IMR-90 (cell line): Measurements from ENCODE around the gene TBP. TPM values are rescaled to one million over a fixed set of nuclear protein-coding genes. Genes with fewer than 3 reads are reported as not detected.

ENCODE experiments used
- ATAC-seq: fragments of 200-7000 bp; cut with Tn5 transposase; 2 replicates; pipeline ENCODE4 v1.9.1; 2020; ENCODE audit warnings: low read depth, mild to moderate bottlenecking, moderate library complexity
- BruUV-seq: library from RNA; stranded (reverse); fragments of 400-500 nt; replicated peaks from 2 replicates; lab custom pipeline; 2021; lab: Mats Ljungman, UMichigan
- CTCF ChIA-PET: fragments of 300-600 bp; formaldehyde crosslinking; extraction: SDS; loops from one replicate; lab custom pipeline; 2021; ENCODE audit warnings: antibody characterized with exemption; lab: Yijun Ruan, JAX
- POLR2A ChIA-PET: fragments of 300-600 bp; sonication (Branson Sonifier 250); formaldehyde crosslinking; loops from one replicate; lab custom pipeline; 2022; ENCODE audit warnings: antibody characterized with exemption; ENCODE audit not compliant: unreplicated experiment; lab: Charles Lee
- DNase-seq: peaks from one replicate; pipeline ENCODE4 v3.0.0; 2013
- H2AFZ ChIP-seq: replicated peaks from 2 replicates; pipeline ENCODE3; 2013; ENCODE audit warnings: low read length, mild to moderate bottlenecking; ENCODE audit not compliant: poor library complexity
- H2AK5ac ChIP-seq: 2 replicates; pipeline ENCODE4 v1.6.1; 2013; ENCODE audit warnings: low read depth, low read length, inconsistent platforms
- H2AK9ac ChIP-seq: replicated peaks from 2 replicates; pipeline ENCODE3; 2013; ENCODE audit warnings: mild to moderate bottlenecking, low read depth, low read length, moderate library complexity; ENCODE audit not compliant: poor library complexity
- H2BK120ac ChIP-seq: 2 replicates; pipeline ENCODE4 v1.6.1; 2013; ENCODE audit warnings: low read depth, low read length, inconsistent platforms
- H2BK15ac ChIP-seq: 3 replicates; pipeline ENCODE4 v1.6.1; 2013; ENCODE audit warnings: low read depth, low read length, inconsistent platforms
- H2BK20ac ChIP-seq: 2 replicates; pipeline ENCODE4 v1.6.1; 2013; ENCODE audit warnings: low read depth, mild to moderate bottlenecking, inconsistent platforms, low read length, moderate library complexity
- H2BK5ac ChIP-seq: 2 replicates; pipeline ENCODE4 v1.6.1; 2013; ENCODE audit warnings: mild to moderate bottlenecking, low read depth, low read length, inconsistent platforms; ENCODE audit not compliant: poor library complexity, severe bottlenecking
- H3K14ac ChIP-seq: replicated peaks from 2 replicates; pipeline ENCODE4 v1.6.1; 2013; ENCODE audit warnings: low read depth, low read length, inconsistent platforms
- H3K18ac ChIP-seq: 2 replicates; pipeline ENCODE4 v1.6.1; 2013; ENCODE audit warnings: low read depth, low read length, control low read depth
- H3K23ac ChIP-seq: 2 replicates; pipeline ENCODE4 v1.6.1; 2013; ENCODE audit warnings: low read depth, low read length, inconsistent platforms
- H3K27ac ChIP-seq: 2 replicates; pipeline ENCODE4 v1.5.1; 2013; ENCODE audit warnings: mild to moderate bottlenecking, control low read depth, low read length; ENCODE audit not compliant: insufficient read depth
- H3K27me3 ChIP-seq: 2 replicates; pipeline ENCODE4 v1.6.1; 2013; ENCODE audit warnings: low read length; ENCODE audit not compliant: control insufficient read depth, insufficient read depth
- H3K36me3 ChIP-seq: 2 replicates; pipeline ENCODE4 v1.6.1; 2013; ENCODE audit warnings: low read length, mixed read lengths; ENCODE audit not compliant: control insufficient read depth, insufficient read depth
- H3K4ac ChIP-seq: 2 replicates; pipeline ENCODE4 v1.6.1; 2013; ENCODE audit warnings: low read depth, low read length, inconsistent platforms
- H3K4me1 ChIP-seq: 2 replicates; pipeline ENCODE4 v1.6.1; 2013; ENCODE audit warnings: low read length, mixed read lengths; ENCODE audit not compliant: control insufficient read depth, insufficient read depth
- H3K4me2 ChIP-seq: 2 replicates; pipeline ENCODE4 v1.6.1; 2013; ENCODE audit warnings: low read depth, mild to moderate bottlenecking, control low read depth, low read length, moderate library complexity
- H3K4me3 ChIP-seq: 2 replicates; pipeline ENCODE4 v1.5.1; 2013; ENCODE audit warnings: low read depth, mild to moderate bottlenecking, control low read depth, low read length, moderate library complexity; ENCODE audit not compliant: insufficient read depth
- H3K56ac ChIP-seq: 2 replicates; pipeline ENCODE4 v1.6.1; 2013; ENCODE audit warnings: low read length, inconsistent platforms; ENCODE audit not compliant: insufficient read depth; ENCODE audit errors: extremely low read depth
- H3K79me1 ChIP-seq, 2 experiments: 2 replicates each; pipeline ENCODE4 v1.6.1; 2013; ENCODE audit warnings: low read length in 2 of 2, inconsistent platforms in 1 of 2, low read depth in 1 of 2
- H3K9ac ChIP-seq: 2 replicates; pipeline ENCODE4 v1.6.1; 2013; ENCODE audit warnings: low read depth, low read length, control low read depth
- H3K9me1 ChIP-seq: 2 replicates; pipeline ENCODE4 v1.6.1; 2013; ENCODE audit warnings: low read length, inconsistent platforms; ENCODE audit not compliant: insufficient read depth
- H3K9me3 ChIP-seq: 2 replicates; pipeline ENCODE4 v1.6.1; 2013; ENCODE audit warnings: low read length; ENCODE audit not compliant: control insufficient read depth, insufficient read depth
- H4K20me1 ChIP-seq: 2 replicates; pipeline ENCODE4 v1.6.1; 2013; ENCODE audit warnings: low read length, inconsistent platforms; ENCODE audit not compliant: insufficient read depth
- H4K5ac ChIP-seq: 2 replicates; pipeline ENCODE4 v1.6.1; 2013; ENCODE audit warnings: mild to moderate bottlenecking, low read depth, low read length, control low read depth
- H4K8ac ChIP-seq, 2 experiments: 2 replicates each; pipeline ENCODE4 v1.6.1; 2013; ENCODE audit warnings: low read depth in 2 of 2, low read length in 2 of 2, control low read depth in 1 of 2, inconsistent platforms in 1 of 2
- H4K91ac ChIP-seq: 2 replicates; pipeline ENCODE4 v1.6.1; 2013; ENCODE audit warnings: low read depth, low read length, inconsistent platforms; ENCODE audit not compliant: insufficient read depth
- BHLHE40 ChIP-seq: fragments of 150-350 bp; IDR thresholded peaks from 2 replicates; pipeline ENCODE4 v1.6.1; 2016; ENCODE audit warnings: mild to moderate bottlenecking, low read depth, low read length
- CEBPB ChIP-seq: IDR thresholded peaks from 2 replicates; pipeline ENCODE4 v1.6.1; 2012; ENCODE audit warnings: low read depth, low read length, improper control_type of control experiment
- CHD1 ChIP-seq: IDR thresholded peaks from 2 replicates; pipeline ENCODE4 v1.6.1; 2012; ENCODE audit warnings: low read depth, low read length, improper control_type of control experiment
- FOS ChIP-seq: fragments of 150-350 bp; IDR thresholded peaks from 2 replicates; pipeline ENCODE4 v1.6.1; 2016; ENCODE audit warnings: low read depth, low read length
- MAFK ChIP-seq: IDR thresholded peaks from 2 replicates; pipeline ENCODE4 v1.6.1; 2012; ENCODE audit warnings: low read depth, low read length, improper control_type of control experiment
- MAZ ChIP-seq: IDR thresholded peaks from 2 replicates; pipeline ENCODE4 v1.6.1; 2012; ENCODE audit warnings: low read depth, mild to moderate bottlenecking, low read length, improper control_type of control experiment, moderate library complexity, borderline replicate concordance
- NFE2L2 ChIP-seq: fragments of 150-350 bp; IDR thresholded peaks from 2 replicates; pipeline ENCODE4 v1.6.1; 2016; ENCODE audit warnings: low read depth, mild to moderate bottlenecking, low read length
- POLR2A ChIP-seq: IDR thresholded peaks from 2 replicates; pipeline ENCODE4 v1.6.1; 2012; ENCODE audit warnings: mild to moderate bottlenecking, low read depth, low read length
- RAD21 ChIP-seq: IDR thresholded peaks from 2 replicates; pipeline ENCODE4 v1.6.1; 2012; ENCODE audit warnings: low read length, improper control_type of control experiment
- RCOR1 ChIP-seq: IDR thresholded peaks from 2 replicates; pipeline ENCODE4 v1.6.1; 2012; ENCODE audit warnings: mild to moderate bottlenecking, low read length, improper control_type of control experiment; ENCODE audit not compliant: insufficient replicate concordance
- RFX5 ChIP-seq: IDR thresholded peaks from 2 replicates; pipeline ENCODE4 v1.8.0; 2012; ENCODE audit warnings: low read depth, mild to moderate bottlenecking, low read length, moderate library complexity
- SMC3 ChIP-seq: fragments of 150-350 bp; IDR thresholded peaks from 2 replicates; pipeline ENCODE4 v1.6.1; 2016; ENCODE audit warnings: low read depth, mild to moderate bottlenecking, antibody characterized with exemption, low read length, moderate library complexity
- WGBS, 2 experiments: methylation state at CpG; one replicate each; pipeline versions ENCODE4 v1.1.5 to v1.1.7; 2013; ENCODE audit warnings: missing lambda C conversion rate in 2 of 2; ENCODE audit not compliant: insufficient read length in 1 of 2; ENCODE audit errors: extremely low coverage in 2 of 2; 5-methylcytosine and 5-hydroxymethylcytosine counted together
- dilution Hi-C: fragments of 300-500 bp; cut with HindIII; formaldehyde crosslinking; loops from one replicate; pipeline ENCODE4 v1.14.3; 2018; ENCODE audit warnings: low sequenced_read_pairs; ENCODE audit not compliant: unreplicated experiment
- in situ Hi-C: fragments of 300-500 bp; cut with MboI; formaldehyde crosslinking; loops from 3 replicates; pipeline ENCODE4 v1.14.3; 2019; ENCODE audit warnings: low sequenced_read_pairs, inconsistent platforms, mixed read lengths
- intact Hi-C: fragments of 100-400 bp; cut with micrococcal nuclease; formaldehyde crosslinking; loops from 2 replicates; pipeline ENCODE4 v1.10.0; 2022
- polyA plus RNA-seq, 3 experiments: library from polyadenylated mRNA; depleted of rRNA; stranded (reverse); fragments of >200 nt; gene quantifications; 2 replicates each; pipeline ENCODE4 v1.2.3, GENCODE V29; 2012; ENCODE audit warnings: low replicate concordance in 1 of 3
- total RNA-seq: library from RNA; depleted of rRNA; stranded (reverse); fragments of >200 nt; gene quantifications from 2 replicates; pipeline ENCODE4 v1.2.3, GENCODE V29; 2012
- TF ChIP-seq, protein P1 (sequence below): fragments of 150-350 bp; IDR thresholded peaks from 2 replicates; pipeline ENCODE4 v1.6.1; 2016; ENCODE audit warnings: low read depth, mild to moderate bottlenecking, low read length, moderate library complexity, borderline replicate concordance
- TF ChIP-seq, protein P2 (sequence below): fragments of 150-350 bp; IDR thresholded peaks from 2 replicates; pipeline ENCODE4 v1.6.1; 2017; ENCODE audit warnings: mild to moderate bottlenecking, antibody characterized with exemption, low read length, low read depth
- TF ChIP-seq, protein P3 (sequence below): conservative IDR thresholded peaks from 2 replicates; pipeline ENCODE4 v1.5.1; 2012; ENCODE audit warnings: mild to moderate bottlenecking, low read depth, low read length, improper control_type of control experiment

Gene TBP
- total and polyA plus RNA-seq, 2 of the 4 experiments (the other 2 are of a cell fraction): 8.8 to 12.5 TPM

DNA sequence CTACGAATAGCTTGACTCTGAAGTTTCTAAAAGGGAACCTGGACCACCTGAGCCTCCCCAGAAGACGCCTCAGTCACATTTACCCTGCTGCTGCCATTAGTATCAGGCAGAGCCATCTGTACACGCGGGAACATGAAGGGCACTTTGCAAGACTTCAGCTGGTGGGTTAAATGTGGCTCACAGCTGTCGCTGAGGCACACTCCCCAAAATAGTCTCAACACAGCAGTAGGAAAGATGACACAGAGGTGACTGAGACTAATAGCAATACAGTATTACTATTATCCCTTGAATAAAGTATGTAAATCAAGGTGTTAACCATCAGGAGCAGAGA is 30.0 kb upstream of the TBP start (continued):
- TF ChIP-seq BHLHE40 (no peak), SMC3 (no peak)
- TF ChIP-seq, protein P1, sequence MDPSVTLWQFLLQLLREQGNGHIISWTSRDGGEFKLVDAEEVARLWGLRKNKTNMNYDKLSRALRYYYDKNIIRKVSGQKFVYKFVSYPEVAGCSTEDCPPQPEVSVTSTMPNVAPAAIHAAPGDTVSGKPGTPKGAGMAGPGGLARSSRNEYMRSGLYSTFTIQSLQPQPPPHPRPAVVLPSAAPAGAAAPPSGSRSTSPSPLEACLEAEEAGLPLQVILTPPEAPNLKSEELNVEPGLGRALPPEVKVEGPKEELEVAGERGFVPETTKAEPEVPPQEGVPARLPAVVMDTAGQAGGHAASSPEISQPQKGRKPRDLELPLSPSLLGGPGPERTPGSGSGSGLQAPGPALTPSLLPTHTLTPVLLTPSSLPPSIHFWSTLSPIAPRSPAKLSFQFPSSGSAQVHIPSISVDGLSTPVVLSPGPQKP: no peak

DNA sequence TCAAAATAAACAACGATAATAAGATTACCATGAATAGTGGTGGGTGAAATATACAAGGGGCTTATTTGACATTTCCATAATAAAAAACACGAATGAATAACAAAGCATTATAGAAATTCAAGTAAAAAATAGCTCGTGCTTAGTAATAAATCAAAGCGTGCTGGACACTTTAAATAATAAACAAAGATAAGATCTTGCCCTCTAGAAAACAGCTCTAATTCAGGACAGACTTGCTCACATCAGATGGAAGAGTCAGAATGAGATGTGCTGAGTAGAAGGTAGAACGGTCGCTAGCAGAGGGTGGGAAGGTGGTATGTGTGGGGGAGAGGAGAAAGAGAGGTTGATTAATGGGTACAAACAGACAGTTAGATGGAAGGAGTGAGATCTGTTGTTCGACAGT is 28.4 kb upstream of the TBP start:
- Histone ChIP-seq H4K5ac (no peak overlapping the region), H2BK120ac (no peak overlapping the region), H3K56ac (no peak overlapping the region), H3K4me2 (no peak overlapping the region), H2BK15ac (no peak overlapping the region), H3K36me3 (no peaks in the 10 kb centered on the region), H3K23ac (no peak overlapping the region), H3K9me3 (no peaks in the 10 kb centered on the region), H4K8ac (no peak overlapping the region), H3K4me3 (no peak overlapping the region), H3K27me3 (no peaks in the 10 kb centered on the region), H3K27ac (no peak overlapping the region), H2BK20ac (no peak overlapping the region), H3K14ac (no peak overlapping the region), H3K4ac (no peak overlapping the region), H2AK5ac (no peak overlapping the region), H3K9me1 (no peaks in the 10 kb centered on the region), H2AK9ac (no peak overlapping the region), H2AFZ (no peak overlapping the region), H3K79me1 (no peaks in the 10 kb centered on the region), H3K9ac (no peak overlapping the region), H2BK5ac (no peak overlapping the region), H4K20me1 (no peaks in the 10 kb centered on the region), H4K91ac (no peak overlapping the region), H3K18ac (no peak overlapping the region), H3K4me1 (no peaks in the 10 kb centered on the region)
- 20% methylated on average over 1 of the region's 7 CpGs; no CpG with 5 or more reads in 1 of the 2 experiments for WGBS, 2 experiments
- intact Hi-C loops: loop anchor here (10.0 kb wide), 1 partner anchor 1001 kb away; no protein-coding TSS in a partner anchor
- dilution Hi-C loops: no loop called here
- CTCF ChIA-PET: interaction anchor here (0.7 kb wide), 1 partner anchor 694 kb away, joined by 4 read pairs; no protein-coding TSS in a partner anchor
- DNase-seq (no peak), ATAC-seq (no peak)
- in situ Hi-C loops: no loop called here
- no TSS peak for BruUV-seq
- POLR2A ChIA-PET: no interaction called here
- no peak for TF ChIP-seq MAZ
- no peak for TF ChIP-seq POLR2A
- no peak for TF ChIP-seq BHLHE40
- no peak for TF ChIP-seq MAFK
- TF ChIP-seq NFE2L2: no peak
- no peak for TF ChIP-seq RCOR1
- TF ChIP-seq, protein P2, sequence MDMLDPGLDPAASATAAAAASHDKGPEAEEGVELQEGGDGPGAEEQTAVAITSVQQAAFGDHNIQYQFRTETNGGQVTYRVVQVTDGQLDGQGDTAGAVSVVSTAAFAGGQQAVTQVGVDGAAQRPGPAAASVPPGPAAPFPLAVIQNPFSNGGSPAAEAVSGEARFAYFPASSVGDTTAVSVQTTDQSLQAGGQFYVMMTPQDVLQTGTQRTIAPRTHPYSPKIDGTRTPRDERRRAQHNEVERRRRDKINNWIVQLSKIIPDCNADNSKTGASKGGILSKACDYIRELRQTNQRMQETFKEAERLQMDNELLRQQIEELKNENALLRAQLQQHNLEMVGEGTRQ: no peak
- no peak for TF ChIP-seq RAD21
- no peak for TF ChIP-seq CHD1
- TF ChIP-seq CEBPB: no peak
- TF ChIP-seq, protein P3, sequence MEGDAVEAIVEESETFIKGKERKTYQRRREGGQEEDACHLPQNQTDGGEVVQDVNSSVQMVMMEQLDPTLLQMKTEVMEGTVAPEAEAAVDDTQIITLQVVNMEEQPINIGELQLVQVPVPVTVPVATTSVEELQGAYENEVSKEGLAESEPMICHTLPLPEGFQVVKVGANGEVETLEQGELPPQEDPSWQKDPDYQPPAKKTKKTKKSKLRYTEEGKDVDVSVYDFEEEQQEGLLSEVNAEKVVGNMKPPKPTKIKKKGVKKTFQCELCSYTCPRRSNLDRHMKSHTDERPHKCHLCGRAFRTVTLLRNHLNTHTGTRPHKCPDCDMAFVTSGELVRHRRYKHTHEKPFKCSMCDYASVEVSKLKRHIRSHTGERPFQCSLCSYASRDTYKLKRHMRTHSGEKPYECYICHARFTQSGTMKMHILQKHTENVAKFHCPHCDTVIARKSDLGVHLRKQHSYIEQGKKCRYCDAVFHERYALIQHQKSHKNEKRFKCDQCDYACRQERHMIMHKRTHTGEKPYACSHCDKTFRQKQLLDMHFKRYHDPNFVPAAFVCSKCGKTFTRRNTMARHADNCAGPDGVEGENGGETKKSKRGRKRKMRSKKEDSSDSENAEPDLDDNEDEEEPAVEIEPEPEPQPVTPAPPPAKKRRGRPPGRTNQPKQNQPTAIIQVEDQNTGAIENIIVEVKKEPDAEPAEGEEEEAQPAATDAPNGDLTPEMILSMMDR: no peak
- TF ChIP-seq FOS: no peak
- no peak for TF ChIP-seq RFX5
